A673 (cell line): ENCODE data around the gene KRTAP4-3. TPM values are rescaled to one million over a fixed set of nuclear protein-coding genes. Genes with fewer than 3 reads are reported as not detected.

Source experiments
- BruUV-seq: library from RNA; stranded (reverse); fragments of 400-500 nt; replicated peaks from 2 replicates; lab custom pipeline; 2021; lab: Mats Ljungman, UMichigan
- CTCF ChIA-PET: fragments of 300-600 bp; sonication (Branson Sonifier 250); formaldehyde crosslinking; loops from one replicate; lab custom pipeline; 2022; ENCODE audit warnings: antibody characterized with exemption; lab: Charles Lee
- POLR2A ChIA-PET: fragments of 300-600 bp; sonication (Branson Sonifier 250); formaldehyde crosslinking; loops from one replicate; lab custom pipeline; 2022; ENCODE audit warnings: antibody characterized with exemption; ENCODE audit not compliant: low non-redundant PET; lab: Charles Lee
- DNase-seq: peaks from one replicate; pipeline ENCODE4 v3.0.0-alpha.2; 2015; ENCODE audit warnings: low spot score
- H3K27ac ChIP-seq: fragments of 200-600 bp; sonication (generic); 2 replicates; pipeline ENCODE4 v1.5.1; 2016; ENCODE audit warnings: mixed run types, low read depth, mild to moderate bottlenecking, mixed read lengths, antibody characterized with exemption, low read length; ENCODE audit not compliant: poor library complexity, severe bottlenecking
- H3K27me3 ChIP-seq: fragments of 200-600 bp; sonication (generic); replicated peaks from 2 replicates; pipeline ENCODE4 v1.6.1; 2017; ENCODE audit warnings: mixed run types, low read depth, mild to moderate bottlenecking, mixed read lengths, antibody characterized with exemption, low read length; ENCODE audit not compliant: insufficient read depth, poor library complexity
- H3K36me3 ChIP-seq: fragments of 200-600 bp; sonication (generic); 2 replicates; pipeline ENCODE4 v1.6.1; 2016; ENCODE audit warnings: mixed run types, mild to moderate bottlenecking, mixed read lengths, antibody characterized with exemption, low read length; ENCODE audit not compliant: insufficient read depth, poor library complexity, severe bottlenecking
- H3K4me1 ChIP-seq: fragments of 200-600 bp; sonication (generic); 2 replicates; pipeline ENCODE4 v1.6.1; 2017; ENCODE audit warnings: mixed run types, mild to moderate bottlenecking, mixed read lengths, antibody characterized with exemption, low read length; ENCODE audit not compliant: insufficient read depth, poor library complexity, severe bottlenecking
- H3K4me3 ChIP-seq: fragments of 200-600 bp; sonication (generic); 2 replicates; pipeline ENCODE4 v1.5.1; 2016; ENCODE audit warnings: low read depth, mixed run types, mild to moderate bottlenecking, mixed read lengths, low read length; ENCODE audit not compliant: poor library complexity, severe bottlenecking
- H3K9me3 ChIP-seq: fragments of 200-600 bp; sonication (generic); 2 replicates; pipeline ENCODE4 v1.6.1; 2016; ENCODE audit warnings: mixed run types, low read depth, mild to moderate bottlenecking, mixed read lengths, antibody characterized with exemption, low read length; ENCODE audit not compliant: poor library complexity, severe bottlenecking
- EZH2 ChIP-seq: fragments of 200-600 bp; sonication (generic); IDR thresholded peaks from 2 replicates; pipeline ENCODE4 v1.6.1; 2017; ENCODE audit warnings: borderline replicate concordance, low read depth, mild to moderate bottlenecking, mixed read lengths, antibody characterized with exemption, low read length; ENCODE audit not compliant: poor library complexity, severe bottlenecking
- intact Hi-C: fragments of 100-400 bp; cut with micrococcal nuclease; formaldehyde crosslinking; loops from one replicate; pipeline ENCODE4 v1.10.0; 2022; ENCODE audit not compliant: unreplicated experiment
- total RNA-seq: library from RNA; stranded (reverse); gene quantifications from 2 replicates; pipeline ENCODE4 v1.2.3, GENCODE V29; 2021
- TF ChIP-seq, protein P1 (sequence below): fragments of 300-800, 200-600 bp; sonication (generic); conservative IDR thresholded peaks from 2 replicates; pipeline ENCODE4 v1.5.1; 2017; ENCODE audit warnings: low read depth, mild to moderate bottlenecking, antibody characterized with exemption, low read length, moderate library complexity, mixed read lengths

The KRTAP4-3 gene
- total RNA-seq, 1 experiment from 2014 or later = not detected

DNA sequence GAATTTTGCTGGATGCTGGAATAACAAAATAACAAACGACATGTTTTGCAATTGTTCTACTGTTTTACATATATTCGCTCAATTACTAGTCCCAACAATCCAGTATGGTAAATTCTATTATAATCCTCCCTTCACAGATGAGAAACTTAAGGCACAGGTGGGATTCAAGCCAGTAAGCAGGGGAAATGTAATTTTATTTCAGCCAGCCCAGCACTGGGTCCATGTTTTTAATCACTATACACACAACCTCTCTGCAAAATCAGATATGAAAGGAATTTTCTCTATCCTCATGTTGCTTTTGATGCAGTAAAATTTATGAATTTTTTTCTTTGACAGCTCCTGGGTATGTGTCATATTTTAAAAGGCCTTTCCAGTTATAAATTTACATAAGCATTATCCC lies 22.8 kb downstream of the KRTAP4-3 start:
- peak overlapping the region; percentile 96 for H3K27ac ChIP-seq
- CTCF ChIA-PET = no interaction called here
- H3K4me3 ChIP-seq = no peak overlapping the region
- no peak for TF ChIP-seq EZH2
- TF ChIP-seq, protein P1, sequence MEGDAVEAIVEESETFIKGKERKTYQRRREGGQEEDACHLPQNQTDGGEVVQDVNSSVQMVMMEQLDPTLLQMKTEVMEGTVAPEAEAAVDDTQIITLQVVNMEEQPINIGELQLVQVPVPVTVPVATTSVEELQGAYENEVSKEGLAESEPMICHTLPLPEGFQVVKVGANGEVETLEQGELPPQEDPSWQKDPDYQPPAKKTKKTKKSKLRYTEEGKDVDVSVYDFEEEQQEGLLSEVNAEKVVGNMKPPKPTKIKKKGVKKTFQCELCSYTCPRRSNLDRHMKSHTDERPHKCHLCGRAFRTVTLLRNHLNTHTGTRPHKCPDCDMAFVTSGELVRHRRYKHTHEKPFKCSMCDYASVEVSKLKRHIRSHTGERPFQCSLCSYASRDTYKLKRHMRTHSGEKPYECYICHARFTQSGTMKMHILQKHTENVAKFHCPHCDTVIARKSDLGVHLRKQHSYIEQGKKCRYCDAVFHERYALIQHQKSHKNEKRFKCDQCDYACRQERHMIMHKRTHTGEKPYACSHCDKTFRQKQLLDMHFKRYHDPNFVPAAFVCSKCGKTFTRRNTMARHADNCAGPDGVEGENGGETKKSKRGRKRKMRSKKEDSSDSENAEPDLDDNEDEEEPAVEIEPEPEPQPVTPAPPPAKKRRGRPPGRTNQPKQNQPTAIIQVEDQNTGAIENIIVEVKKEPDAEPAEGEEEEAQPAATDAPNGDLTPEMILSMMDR = no peak
- peaks cover 31% of the 10 kb centered on the region for H3K4me1 ChIP-seq
- no peaks in the 10 kb centered on the region for H3K27me3 ChIP-seq
- BruUV-seq = no TSS peak
- DNase-seq = peak; percentile 75
- peaks cover 15% of the 10 kb centered on the region for H3K9me3 ChIP-seq
- no peaks in the 10 kb centered on the region for H3K36me3 ChIP-seq
- intact Hi-C loops = loop anchor here (1.0 to 5.0 kb wide), 5 partner anchors 182 to 522 kb away; no protein-coding TSS in a partner anchor
- POLR2A ChIA-PET = no interaction called here

GRCh38 chr17:41144846-41145245 lies 23.2 kb downstream of the KRTAP4-3 start:
- H3K36me3 ChIP-seq = no peaks in the 10 kb centered on the region
- H3K9me3 ChIP-seq = peaks cover 19% of the 10 kb centered on the region
- BruUV-seq = no TSS peak
- peak overlapping the region; percentile 96 for H3K27ac ChIP-seq
- DNase-seq = peak; percentile 71
- ChIA-PET POLR2A (no interaction called here), CTCF (no interaction called here)
- no peaks in the 10 kb centered on the region for H3K27me3 ChIP-seq
- intact Hi-C loops = loop anchor here (1.0 to 5.0 kb wide), 5 partner anchors 182 to 522 kb away; no protein-coding TSS in a partner anchor
- H3K4me1 ChIP-seq = peaks cover 31% of the 10 kb centered on the region
- no peak overlapping the region for H3K4me3 ChIP-seq
- TF ChIP-seq EZH2 = no peak
- TF ChIP-seq, protein P1 = no peak

DNA sequence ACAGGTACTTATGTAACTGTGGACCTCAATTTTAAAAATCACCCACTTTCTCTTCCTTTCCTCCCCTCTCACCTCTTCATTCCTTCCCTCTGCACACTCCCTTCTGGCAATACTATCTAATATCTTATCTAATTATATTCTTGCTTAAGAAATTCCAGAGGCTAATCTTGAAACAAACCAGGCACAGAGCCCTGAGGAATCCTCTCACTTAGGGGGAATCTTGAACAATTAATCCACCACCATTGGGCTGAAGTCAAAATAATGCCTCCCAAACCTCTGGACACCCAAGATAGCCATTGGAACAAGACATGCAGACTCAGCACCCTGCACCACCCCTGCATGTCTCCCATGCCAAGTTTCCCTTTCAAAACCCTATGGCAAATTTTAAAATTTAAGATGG lies 26.7 kb downstream of the KRTAP4-3 start:
- H3K27me3 ChIP-seq = no peaks in the 10 kb centered on the region
- no peak for TF ChIP-seq EZH2
- TF ChIP-seq, protein P1 = no peak
- DNase-seq = no peak
- peaks cover 21% of the 10 kb centered on the region for H3K9me3 ChIP-seq
- H3K27ac ChIP-seq = no peak overlapping the region
- ChIA-PET CTCF (no interaction called here), POLR2A (no interaction called here)
- H3K4me3 ChIP-seq = no peak overlapping the region
- no TSS peak for BruUV-seq
- H3K36me3 ChIP-seq = no peaks in the 10 kb centered on the region
- H3K4me1 ChIP-seq = peaks cover 11% of the 10 kb centered on the region
- intact Hi-C loops = no loop called here
